T-cell (primary cell): ENCODE data around the gene PPARA. TPM values are rescaled to one million over a fixed set of nuclear protein-coding genes. Genes with fewer than 3 reads are reported as not detected.
A peak's percentile ranks its signal among the peaks of the same experiment; 100 is the strongest.

Experiments
- ATAC-seq, 4 experiments: fragments of 200-7000 bp in 3 of 4; fragments of 150-1000 bp in 1 of 4; cut with Tn5 transposase; replicated peaks in 1 of 4; 1 replicate in 3 of 4; 2 replicates in 1 of 4; pipeline ENCODE4 v1.10.0; 2021; ENCODE audit warnings: moderate library complexity in 3 of 4, mild to moderate bottlenecking in 2 of 4, moderate number of reproducible peaks in 1 of 4
- CTCF ChIA-PET, 2 donors: fragments of 300-600 bp; sonication (Branson Sonifier 250); formaldehyde crosslinking; loops; one replicate each; lab custom pipeline; 2022; ENCODE audit warnings: antibody characterized with exemption in 2 of 2; lab: Charles Lee
- POLR2A ChIA-PET, 2 donors: fragments of 300-600 bp; sonication (Branson Sonifier 250); formaldehyde crosslinking; loops; one replicate each; lab custom pipeline; 2022; ENCODE audit warnings: antibody characterized with exemption in 2 of 2; lab: Charles Lee
- DNase-seq, 35 experiments: peaks; one replicate each; pipeline versions ENCODE4 v3.0.0 to v3.0.0-alpha.2; 2013 to 2023
- H3K27ac ChIP-seq: one replicate; pipeline ENCODE4 v1.5.1; 2013; ENCODE audit warnings: low read length
- H3K27me3 ChIP-seq, 2 experiments: replicated peaks in 1 of 2; 1 replicate in 1 of 2; 2 replicates in 1 of 2; pipeline versions ENCODE4 v1.6.1 to v1.7.0; 2013; ENCODE audit warnings: low read length in 1 of 2, mixed read lengths in 1 of 2; ENCODE audit not compliant: control insufficient read depth in 2 of 2, insufficient read depth in 2 of 2; ENCODE audit errors: extremely low read depth in 1 of 2
- H3K36me3 ChIP-seq, 2 donors: 1 replicate in 1 of 2; 2 replicates in 1 of 2; pipeline versions ENCODE4 v1.6.1 to v1.7.0; 2013; ENCODE audit warnings: low read length in 1 of 2; ENCODE audit not compliant: control insufficient read depth in 2 of 2, insufficient read depth in 1 of 2; ENCODE audit errors: extremely low read depth in 1 of 2
- H3K4me1 ChIP-seq, 2 experiments: 1 replicate in 1 of 2; 2 replicates in 1 of 2; pipeline versions ENCODE4 v1.6.1 to v1.7.0; 2013; ENCODE audit warnings: low read length in 2 of 2, mixed read lengths in 1 of 2; ENCODE audit not compliant: insufficient read depth in 2 of 2, control insufficient read depth in 1 of 2; ENCODE audit errors: extremely low read depth in 1 of 2
- H3K4me3 ChIP-seq, 2 donors: 1 replicate in 1 of 2; 2 replicates in 1 of 2; pipeline versions ENCODE4 v1.5.1 to v1.7.0; 2013; ENCODE audit warnings: mild to moderate bottlenecking in 2 of 2, low read length in 1 of 2, moderate library complexity in 1 of 2; ENCODE audit not compliant: control insufficient read depth in 1 of 2; ENCODE audit errors: extremely low read depth in 1 of 2
- H3K9me3 ChIP-seq: 2 replicates; pipeline ENCODE4 v1.7.0; 2013
- H3K27ac Mint-ChIP-seq, 2 donors: one replicate each; pipeline ENCODE4 v1.8.0; 2020 to 2021; ENCODE audit warnings: mild to moderate bottlenecking in 2 of 2, mixed read lengths in 2 of 2
- H3K27me3 Mint-ChIP-seq, 2 donors: one replicate each; pipeline ENCODE4 v1.8.0; 2021 to 2022; ENCODE audit warnings: mixed read lengths in 2 of 2
- H3K36me3 Mint-ChIP-seq: one replicate; pipeline ENCODE4 v1.8.0; 2021; ENCODE audit warnings: mixed read lengths
- H3K4me1 Mint-ChIP-seq, 3 donors: one replicate each; pipeline ENCODE4 v1.8.0; 2020 to 2022; ENCODE audit warnings: mixed read lengths in 3 of 3, mild to moderate bottlenecking in 1 of 3
- H3K4me3 Mint-ChIP-seq, 3 donors: one replicate each; pipeline ENCODE4 v1.8.0; 2020 to 2022; ENCODE audit warnings: mild to moderate bottlenecking in 3 of 3, mixed read lengths in 3 of 3, moderate library complexity in 3 of 3
- H3K9me3 Mint-ChIP-seq, 3 donors: one replicate each; pipeline ENCODE4 v1.8.0; 2020 to 2022; ENCODE audit warnings: mixed read lengths in 3 of 3
- WGBS: methylation state at CpG from one replicate; pipeline ENCODE4 v1.1.5; 2013; ENCODE audit warnings: missing lambda C conversion rate; ENCODE audit not compliant: insufficient coverage; 5-methylcytosine and 5-hydroxymethylcytosine counted together
- total RNA-seq, 35 experiments: library from RNA in 6 of 35; stranded (reverse) in 6 of 35; fragments of 120-200 nt in 1 of 35; gene quantifications; one replicate each; pipeline versions ENCODE4 v1.2.1 to v1.2.4 and lab custom pipeline; 2013 to 2026

PPARA gene
- total RNA-seq, 5 donors from 2014 or later (not counting 1 experiment from before 2014, with no cell fraction given) = 11.0 to 22.2 (median 19.6) TPM

GRCh38 chr22:46287873-46288751 lies 137.8 kb downstream of the PPARA start:
- ATAC-seq = peak; percentile 28 to 70 (median 46)
- H3K4me3 ChIP-seq = peak overlapping the region in 1 of 2 donors; percentile 2
- POLR2A ChIA-PET = no interaction called here

GRCh38 chr22:46288846-46289243 lies 138.5 kb downstream of the PPARA start:
- H3K9me3 Mint-ChIP-seq = no peaks in the 10 kb centered on the region
- DNase-seq = no peak
- 92% methylated on average over 7 of the region's 7 CpGs for WGBS
- CTCF ChIA-PET = no interaction called here
- POLR2A ChIA-PET = no interaction called here
- peaks cover 7 to 36% (median 18%) of the 10 kb centered on the region in 3 donors for H3K4me1 Mint-ChIP-seq
- Histone ChIP-seq H3K36me3 (peaks cover 0 to 25% of the 10 kb centered on the region in 2 donors), H3K4me1 (peaks cover 0 to 75% of the 10 kb centered on the region in 2 experiments), H3K27me3 (no peaks in the 10 kb centered on the region), H3K27ac (peak overlapping the region; percentile 73), H3K4me3 (no peak overlapping the region), H3K9me3 (no peaks in the 10 kb centered on the region)
- H3K36me3 Mint-ChIP-seq = peaks cover 13% of the 10 kb centered on the region
- no peak overlapping the region for H3K27ac Mint-ChIP-seq
- H3K27me3 Mint-ChIP-seq = no peaks in the 10 kb centered on the region
- H3K4me3 Mint-ChIP-seq = no peak overlapping the region
- no peak for ATAC-seq

More at GRCh38 chr22:46287873-46288751, 137.8 kb downstream of the PPARA start:
- CTCF ChIA-PET = no interaction called here
- Mint-ChIP-seq H3K36me3 (peaks cover 14% of the 10 kb centered on the region), H3K4me1 (peaks cover 7 to 32% (median 15%) of the 10 kb centered on the region in 3 donors), H3K9me3 (no peaks in the 10 kb centered on the region), H3K27me3 (no peaks in the 10 kb centered on the region), H3K27ac (peak overlapping the region; percentile 39 to 55), H3K4me3 (peak overlapping the region in 2 of 3 donors; percentile 7 to 42)
- Histone ChIP-seq H3K27me3 (no peaks in the 10 kb centered on the region), H3K36me3 (peaks cover 0 to 25% of the 10 kb centered on the region in 2 donors), H3K4me1 (peaks cover 0 to 71% of the 10 kb centered on the region in 2 experiments), H3K9me3 (no peaks in the 10 kb centered on the region), H3K27ac (peak overlapping the region; percentile 73)
- 44% methylated on average over 16 of the region's 24 CpGs for WGBS
- peak in 18 of 35 experiments; percentile 17 to 58 (median 31) for DNase-seq

- Mint-ChIP-seq H3K4me3 (no peak overlapping the region), H3K9me3 (no peaks in the 10 kb centered on the region), H3K36me3 (peaks cover 8% of the 10 kb centered on the region), H3K27me3 (no peaks in the 10 kb centered on the region), H3K4me1 (peaks cover 7 to 36% (median 18%) of the 10 kb centered on the region in 3 donors), H3K27ac (peak overlapping the region in 1 of 2 donors; percentile 52)
- Histone ChIP-seq H3K4me3 (no peak overlapping the region), H3K27me3 (no peaks in the 10 kb centered on the region), H3K36me3 (peaks cover 0 to 20% of the 10 kb centered on the region in 2 donors), H3K9me3 (no peaks in the 10 kb centered on the region), H3K27ac (peak overlapping the region; percentile 73), H3K4me1 (peaks cover 0 to 72% of the 10 kb centered on the region in 2 experiments)
- ATAC-seq (peak in 1 of 4 experiments; percentile 55), DNase-seq (peak in 26 of 35 experiments; percentile 21 to 78 (median 51))
- ChIA-PET POLR2A (no interaction called here), CTCF (no interaction called here)
- WGBS = 88% methylated on average over 33 of the region's 33 CpGs
Measured at GRCh38 chr22:46289244-46289891, 139.0 kb downstream of the PPARA start.

GRCh38 chr22:46290121-46290842 lies 140.0 kb downstream of the PPARA start:
- no peak overlapping the region for H3K4me3 Mint-ChIP-seq
- CTCF ChIA-PET = no interaction called here
- ATAC-seq = no peak
- Histone ChIP-seq H3K4me1 (peaks cover 0 to 70% of the 10 kb centered on the region in 2 experiments), H3K36me3 (peaks cover 0 to 16% of the 10 kb centered on the region in 2 donors), H3K27me3 (no peaks in the 10 kb centered on the region), H3K27ac (peak overlapping the region; percentile 73), H3K4me3 (peak overlapping the region in 1 of 2 donors; percentile 4), H3K9me3 (no peaks in the 10 kb centered on the region)
- H3K36me3 Mint-ChIP-seq = peaks cover 6% of the 10 kb centered on the region
- H3K27ac Mint-ChIP-seq = no peak overlapping the region
- H3K27me3 Mint-ChIP-seq = no peaks in the 10 kb centered on the region
- WGBS = 85% methylated on average over 16 of the region's 17 CpGs
- POLR2A ChIA-PET = no interaction called here
- peaks cover 12 to 39% (median 21%) of the 10 kb centered on the region in 3 donors for H3K4me1 Mint-ChIP-seq
- DNase-seq = peak in 1 of 35 experiments; percentile 28
- H3K9me3 Mint-ChIP-seq = no peaks in the 10 kb centered on the region

GRCh38 chr22:46290843-46291785 lies 140.8 kb downstream of the PPARA start:
- 90% methylated on average over 16 of the region's 23 CpGs for WGBS
- DNase-seq (no peak), ATAC-seq (no peak)
- ChIA-PET CTCF (no interaction called here), POLR2A (interaction anchor here in 1 of 2 donors (0.5 kb wide), 1 partner anchor 15 kb away, joined by 3 read pairs; no protein-coding TSS in a partner anchor)
- no peaks in the 10 kb centered on the region for H3K9me3 ChIP-seq
- H3K27me3 ChIP-seq = no peaks in the 10 kb centered on the region
- peaks cover 6% of the 10 kb centered on the region for H3K36me3 Mint-ChIP-seq
- no peaks in the 10 kb centered on the region for H3K27me3 Mint-ChIP-seq
- peak overlapping the region; percentile 73 for H3K27ac ChIP-seq
- no peak overlapping the region for H3K4me3 Mint-ChIP-seq
- peaks cover 0 to 79% of the 10 kb centered on the region in 2 experiments for H3K4me1 ChIP-seq
- H3K27ac Mint-ChIP-seq = no peak overlapping the region
- H3K36me3 ChIP-seq = peaks cover 0 to 13% of the 10 kb centered on the region in 2 donors
- no peaks in the 10 kb centered on the region for H3K9me3 Mint-ChIP-seq
- H3K4me3 ChIP-seq = no peak overlapping the region
- peaks cover 20 to 42% (median 28%) of the 10 kb centered on the region in 3 donors for H3K4me1 Mint-ChIP-seq
